Mesenchymal stem cell (in vitro differentiated cells and primary cell): Measurements from ENCODE around the gene LARGE1.

Source experiments
- DNase-seq: peaks from one replicate; pipeline ENCODE4 v3.0.0-alpha.2; 2013
- H2AFZ ChIP-seq: one replicate; pipeline ENCODE4 v1.6.1; 2013; ENCODE audit warnings: low read depth, mild to moderate bottlenecking, control low read depth, inconsistent platforms, low read length, moderate library complexity
- H2AK5ac ChIP-seq: 2 replicates; pipeline ENCODE4 v1.6.1; 2013; ENCODE audit warnings: low read length, moderate library complexity, mild to moderate bottlenecking, inconsistent platforms; ENCODE audit not compliant: severe bottlenecking
- H2BK120ac ChIP-seq: one replicate; pipeline ENCODE4 v1.6.1; 2013; ENCODE audit warnings: low read depth, mild to moderate bottlenecking, inconsistent platforms, low read length, moderate library complexity
- H2BK12ac ChIP-seq, 2 experiments: one replicate each; pipeline ENCODE4 v1.6.1; 2013; ENCODE audit warnings: inconsistent platforms in 2 of 2, low read length in 2 of 2, mild to moderate bottlenecking in 2 of 2, moderate library complexity in 2 of 2, control low read depth in 1 of 2
- H2BK15ac ChIP-seq: one replicate; pipeline ENCODE4 v1.6.1; 2013; ENCODE audit warnings: mild to moderate bottlenecking, low read depth, inconsistent platforms; ENCODE audit not compliant: poor library complexity, severe bottlenecking
- H2BK5ac ChIP-seq: 2 replicates; pipeline ENCODE4 v1.6.1; 2013; ENCODE audit warnings: low read depth, mild to moderate bottlenecking, low read length, control low read depth, inconsistent platforms; ENCODE audit not compliant: poor library complexity, severe bottlenecking
- H3K14ac ChIP-seq, 2 experiments: one replicate each; pipeline ENCODE4 v1.6.1; 2013; ENCODE audit warnings: inconsistent platforms in 2 of 2, low read length in 2 of 2, control low read depth in 1 of 2, mild to moderate bottlenecking in 1 of 2, moderate library complexity in 1 of 2
- H3K18ac ChIP-seq, 2 experiments: one replicate each; pipeline ENCODE4 v1.6.1; 2013; ENCODE audit warnings: inconsistent platforms in 2 of 2, low read length in 2 of 2, control low read depth in 1 of 2, low read depth in 1 of 2, mild to moderate bottlenecking in 1 of 2
- H3K23ac ChIP-seq, 2 experiments: one replicate each; pipeline ENCODE4 v1.6.1; 2013; ENCODE audit warnings: inconsistent platforms in 2 of 2, low read length in 2 of 2, mild to moderate bottlenecking in 2 of 2, moderate library complexity in 2 of 2, control low read depth in 1 of 2
- H3K27ac ChIP-seq: 2 replicates; pipeline ENCODE4 v1.5.1; 2013; ENCODE audit warnings: mild to moderate bottlenecking, moderate library complexity, low read length, control low read depth, inconsistent platforms; ENCODE audit not compliant: poor library complexity, severe bottlenecking
- H3K27me3 ChIP-seq, 2 experiments: 2 replicates each; pipeline versions ENCODE4 v1.6.1 to v1.7.0; 2013; ENCODE audit warnings: low read length in 2 of 2, mild to moderate bottlenecking in 2 of 2, moderate library complexity in 2 of 2, control low read depth in 1 of 2, inconsistent platforms in 1 of 2; ENCODE audit not compliant: control insufficient read depth in 1 of 2, insufficient read depth in 1 of 2
- H3K36me3 ChIP-seq, 2 experiments: 2 replicates each; pipeline versions ENCODE4 v1.6.1 to v1.7.0; 2013; ENCODE audit warnings: low read length in 2 of 2, control low read depth in 1 of 2, inconsistent platforms in 1 of 2, low read depth in 1 of 2, mild to moderate bottlenecking in 1 of 2; ENCODE audit not compliant: insufficient read depth in 2 of 2, control insufficient read depth in 1 of 2
- H3K4ac ChIP-seq, 2 experiments: one replicate each; pipeline ENCODE4 v1.6.1; 2013; ENCODE audit warnings: inconsistent platforms in 2 of 2, low read length in 2 of 2, mild to moderate bottlenecking in 2 of 2, moderate library complexity in 2 of 2, control low read depth in 1 of 2, low read depth in 1 of 2
- H3K4me1 ChIP-seq: 2 replicates; pipeline ENCODE4 v1.6.1; 2013; ENCODE audit warnings: low read depth, low read length, control low read depth; ENCODE audit not compliant: control insufficient read depth, insufficient read depth
- H3K4me2 ChIP-seq: 2 replicates; pipeline ENCODE4 v1.6.1; 2013; ENCODE audit warnings: low read length, mild to moderate bottlenecking, inconsistent platforms; ENCODE audit not compliant: poor library complexity, severe bottlenecking
- H3K4me3 ChIP-seq, 2 experiments: 2 replicates each; pipeline versions ENCODE4 v1.5.1 to v1.7.0; 2013; ENCODE audit warnings: low read length in 2 of 2, mild to moderate bottlenecking in 2 of 2, control low read depth in 1 of 2, low read depth in 1 of 2; ENCODE audit not compliant: insufficient read depth in 1 of 2
- H3K79me1 ChIP-seq: replicated peaks from 2 replicates; pipeline ENCODE4 v1.6.1; 2013; ENCODE audit warnings: mild to moderate bottlenecking, control low read depth, low read length, inconsistent platforms; ENCODE audit not compliant: poor library complexity, severe bottlenecking
- H3K9ac ChIP-seq: 2 replicates; pipeline ENCODE4 v1.7.0; 2013; ENCODE audit warnings: mild to moderate bottlenecking, low read length, moderate library complexity
- H3K9me3 ChIP-seq: 2 replicates; pipeline ENCODE4 v1.7.0; 2013; ENCODE audit warnings: mild to moderate bottlenecking, low read length; ENCODE audit not compliant: control insufficient read depth
- H4K8ac ChIP-seq: one replicate; pipeline ENCODE4 v1.6.1; 2013; ENCODE audit warnings: inconsistent platforms, mild to moderate bottlenecking, low read length, moderate library complexity
- H4K91ac ChIP-seq: one replicate; pipeline ENCODE4 v1.6.1; 2013; ENCODE audit warnings: mild to moderate bottlenecking, low read length, inconsistent platforms
- WGBS: methylation state at CpG from one replicate; pipeline ENCODE4 v1.1.7; 2013; ENCODE audit warnings: mixed read lengths; 5-methylcytosine and 5-hydroxymethylcytosine counted together

The LARGE1 gene

DNA sequence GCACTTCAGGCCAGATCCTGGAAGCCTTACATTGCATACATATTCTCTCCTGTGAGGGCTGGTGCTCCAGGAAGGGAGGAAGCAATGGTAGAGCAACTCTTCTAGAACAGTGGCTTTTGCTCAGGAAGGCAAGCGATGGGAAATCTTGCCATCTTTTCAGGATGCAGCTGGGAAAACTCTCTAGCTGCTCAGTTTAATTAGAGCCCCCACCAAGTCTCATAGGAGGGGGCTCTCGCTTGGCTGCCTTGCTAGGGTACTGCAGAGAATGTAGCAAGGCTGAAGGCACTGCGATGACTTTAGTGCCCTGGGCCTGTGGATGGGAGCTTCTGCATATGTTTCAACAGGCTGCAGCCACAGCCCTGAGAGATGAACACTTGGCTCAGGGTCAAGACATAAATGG, 504.9 kb downstream of the LARGE1 start:
- Histone ChIP-seq H3K27ac (no peak overlapping the region), H3K4me2 (no peak overlapping the region), H3K4me1 (peaks cover 2% of the 10 kb centered on the region), H3K9ac (no peak overlapping the region), H2BK5ac (no peak overlapping the region), H2BK15ac (no peak overlapping the region), H2AFZ (no peak overlapping the region), H2BK120ac (no peak overlapping the region), H2BK12ac (no peak overlapping the region), H3K79me1 (no peaks in the 10 kb centered on the region), H3K4ac (no peak overlapping the region), H3K4me3 (no peak overlapping the region), H3K9me3 (no peaks in the 10 kb centered on the region), H4K8ac (no peak overlapping the region), H3K23ac (no peak overlapping the region), H3K14ac (no peak overlapping the region), H3K27me3 (no peaks in the 10 kb centered on the region), H3K18ac (no peak overlapping the region), H4K91ac (no peak overlapping the region), H2AK5ac (no peak overlapping the region), H3K36me3 (peaks cover 0 to 10% of the 10 kb centered on the region in 2 experiments)
- 85% methylated on average over 3 of the region's 3 CpGs for WGBS
- DNase-seq, result no peak

DNA sequence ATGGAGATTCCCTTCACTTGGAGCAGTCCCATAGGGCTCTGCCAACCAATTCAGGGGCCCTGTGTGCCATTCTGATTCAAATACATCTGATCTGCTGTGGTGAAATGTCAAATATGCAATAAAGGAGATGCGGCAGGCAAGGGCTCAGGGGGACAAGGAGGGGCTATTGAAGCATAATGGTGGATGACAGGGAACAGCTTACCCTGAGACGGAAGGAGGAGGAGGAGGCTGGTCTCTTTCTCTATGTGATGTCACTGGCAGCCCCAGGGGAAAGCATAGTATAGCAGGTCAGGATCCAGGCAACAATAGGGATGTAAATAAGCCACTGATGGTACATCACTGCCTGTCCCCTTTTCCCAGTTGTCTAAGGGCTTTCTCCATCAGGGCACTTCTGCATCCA, 511.2 kb downstream of the LARGE1 start:
- Histone ChIP-seq H3K4me3 (no peak overlapping the region), H3K4ac (no peak overlapping the region), H2BK12ac (no peak overlapping the region), H3K9me3 (no peaks in the 10 kb centered on the region), H2BK120ac (no peak overlapping the region), H2AK5ac (no peak overlapping the region), H4K8ac (no peak overlapping the region), H3K27ac (no peak overlapping the region), H3K36me3 (peaks cover 0 to 4% of the 10 kb centered on the region in 2 experiments), H3K27me3 (no peaks in the 10 kb centered on the region), H3K4me2 (no peak overlapping the region), H2BK5ac (no peak overlapping the region), H3K4me1 (peaks cover 2% of the 10 kb centered on the region), H2AFZ (no peak overlapping the region), H3K23ac (no peak overlapping the region), H3K18ac (no peak overlapping the region), H2BK15ac (no peak overlapping the region), H3K9ac (no peak overlapping the region), H3K14ac (no peak overlapping the region), H4K91ac (no peak overlapping the region), H3K79me1 (no peaks in the 10 kb centered on the region)
- 95% methylated on average over 2 of the region's 2 CpGs for WGBS
- no peak for DNase-seq

DNA sequence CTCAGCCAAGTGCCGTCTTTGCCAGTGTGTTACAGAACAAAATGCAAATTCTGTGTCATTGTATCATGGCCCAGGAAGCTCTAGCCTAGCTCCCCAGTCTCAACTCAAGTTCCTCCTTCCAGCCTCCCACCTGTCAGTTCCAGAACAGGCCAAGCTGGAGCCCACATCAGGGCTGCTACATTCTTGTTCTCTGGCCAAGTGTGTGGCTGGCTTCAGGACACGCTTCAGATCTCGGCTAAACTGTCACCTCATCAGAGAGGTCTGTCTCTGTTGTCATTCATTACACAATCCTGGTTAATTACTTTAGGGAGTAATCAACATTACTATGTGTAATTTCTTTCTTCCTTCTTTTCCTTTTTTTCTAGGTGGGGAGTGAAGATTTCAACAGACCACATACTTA, 515.1 kb downstream of the LARGE1 start:
- WGBS, result 90% methylated on average over 2 of the region's 3 CpGs
- no peaks in the 10 kb centered on the region for H3K79me1 ChIP-seq
- no peak overlapping the region for H2BK12ac ChIP-seq

DNA sequence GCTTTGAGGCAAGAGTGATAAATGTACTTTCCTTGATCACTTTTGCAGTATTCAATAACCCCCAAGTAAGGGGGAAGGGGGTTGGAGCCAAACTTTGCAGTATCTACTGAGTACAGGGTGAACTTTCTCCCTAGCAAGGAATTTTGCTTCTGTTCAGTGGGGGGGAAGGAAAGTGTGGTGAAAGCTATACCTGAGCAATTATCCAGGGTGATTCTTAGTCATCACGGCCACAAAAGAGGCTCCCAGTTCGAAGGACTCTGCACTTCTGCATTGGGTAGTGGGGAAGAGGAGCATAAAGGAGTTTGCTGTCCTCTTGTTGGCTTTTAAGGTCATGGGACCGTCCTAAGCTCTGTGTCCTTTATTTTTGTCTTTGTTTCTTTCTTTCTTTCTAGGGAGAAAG, 515.6 kb downstream of the LARGE1 start:
- Histone ChIP-seq H2BK12ac (no peak overlapping the region), H3K4me2 (no peak overlapping the region), H4K8ac (no peak overlapping the region), H3K23ac (no peak overlapping the region), H3K4me1 (peaks cover 7% of the 10 kb centered on the region), H3K9me3 (no peaks in the 10 kb centered on the region), H3K27ac (no peak overlapping the region), H3K4me3 (no peak overlapping the region), H3K79me1 (no peaks in the 10 kb centered on the region), H2BK120ac (no peak overlapping the region), H2AFZ (no peak overlapping the region), H4K91ac (no peak overlapping the region), H3K4ac (no peak overlapping the region), H3K14ac (no peak overlapping the region), H3K18ac (no peak overlapping the region), H3K9ac (no peak overlapping the region), H3K36me3 (peaks cover 0 to 4% of the 10 kb centered on the region in 2 experiments), H2BK15ac (no peak overlapping the region), H2AK5ac (no peak overlapping the region), H2BK5ac (no peak overlapping the region), H3K27me3 (no peaks in the 10 kb centered on the region)
- no peak for DNase-seq
- 95% methylated on average over 3 of the region's 3 CpGs for WGBS

More for the DNA sequence above, 515.1 kb downstream of the LARGE1 start:
- peaks cover 7% of the 10 kb centered on the region for H3K4me1 ChIP-seq
- H3K27ac ChIP-seq, result no peak overlapping the region
- peaks cover 0 to 4% of the 10 kb centered on the region in 2 experiments for H3K36me3 ChIP-seq
- no peak overlapping the region for H4K8ac ChIP-seq
- no peak overlapping the region for H3K14ac ChIP-seq
- no peak overlapping the region for H3K23ac ChIP-seq
- H2BK5ac ChIP-seq, result no peak overlapping the region
- H2AFZ ChIP-seq, result no peak overlapping the region
- H3K9ac ChIP-seq, result no peak overlapping the region
- no peak overlapping the region for H3K4ac ChIP-seq
- H4K91ac ChIP-seq, result no peak overlapping the region
- H3K4me3 ChIP-seq, result no peak overlapping the region
- no peak for DNase-seq
- no peak overlapping the region for H3K18ac ChIP-seq
- no peaks in the 10 kb centered on the region for H3K27me3 ChIP-seq
- no peak overlapping the region for H3K4me2 ChIP-seq
- H3K9me3 ChIP-seq, result no peaks in the 10 kb centered on the region
- no peak overlapping the region for H2BK120ac ChIP-seq
- no peak overlapping the region for H2AK5ac ChIP-seq
- H2BK15ac ChIP-seq, result no peak overlapping the region
